ENCODE measurements around the gene LTV1. TPM values are rescaled to one million over a fixed set of nuclear protein-coding genes. Genes with fewer than 3 reads are reported as not detected.

LTV1 gene
- total and polyA plus RNA-seq, 2 donors from 2014 or later, result 15.0 to 17.8 TPM

DNA sequence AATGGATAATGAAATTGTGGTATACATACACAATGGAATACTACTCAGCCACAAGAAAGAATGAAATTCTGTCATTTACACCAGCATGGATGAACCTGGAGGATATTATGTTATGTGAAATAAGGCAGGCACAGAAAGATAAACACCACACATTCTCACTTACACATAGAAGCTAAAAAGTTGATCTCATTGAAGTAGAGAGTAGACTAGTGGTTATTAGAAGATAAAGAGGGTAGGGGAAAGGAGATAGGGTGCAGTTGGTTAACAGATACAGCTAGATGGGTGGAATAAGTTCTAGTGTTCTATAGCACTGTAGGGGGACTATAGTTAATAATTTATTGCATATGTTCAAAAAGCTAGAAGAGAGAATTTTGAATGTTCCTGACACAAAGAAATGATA lies 25.5 kb upstream of the LTV1 start:
- H3K4me1 ChIP-seq (ENCODE audit: control insufficient read depth in 2 of 3, insufficient read depth in 2 of 3, low read depth in 1 of 3, low read length in 3 of 3), result no peaks in the 10 kb centered on the region
- peaks cover 0 to 2% (median 0%) of the 10 kb centered on the region in 3 donors for H3K36me3 ChIP-seq (ENCODE audit: control insufficient read depth in 2 of 3, insufficient read depth in 3 of 3, low read length in 3 of 3)
- H3K9ac ChIP-seq (ENCODE audit: low read length in 3 of 3), result no peak overlapping the region
- no peak for DNase-seq
- H3K27ac ChIP-seq (ENCODE audit: low read depth in 2 of 2, low read length in 2 of 2), result no peak overlapping the region
- no peaks in the 10 kb centered on the region for H3K9me3 ChIP-seq (ENCODE audit: control insufficient read depth in 2 of 3, insufficient read depth in 1 of 3, low read length in 3 of 3)
- no peaks in the 10 kb centered on the region for H3K27me3 ChIP-seq (ENCODE audit: control insufficient read depth, insufficient read depth, low read length)
- TF ChIP-seq, protein P1, sequence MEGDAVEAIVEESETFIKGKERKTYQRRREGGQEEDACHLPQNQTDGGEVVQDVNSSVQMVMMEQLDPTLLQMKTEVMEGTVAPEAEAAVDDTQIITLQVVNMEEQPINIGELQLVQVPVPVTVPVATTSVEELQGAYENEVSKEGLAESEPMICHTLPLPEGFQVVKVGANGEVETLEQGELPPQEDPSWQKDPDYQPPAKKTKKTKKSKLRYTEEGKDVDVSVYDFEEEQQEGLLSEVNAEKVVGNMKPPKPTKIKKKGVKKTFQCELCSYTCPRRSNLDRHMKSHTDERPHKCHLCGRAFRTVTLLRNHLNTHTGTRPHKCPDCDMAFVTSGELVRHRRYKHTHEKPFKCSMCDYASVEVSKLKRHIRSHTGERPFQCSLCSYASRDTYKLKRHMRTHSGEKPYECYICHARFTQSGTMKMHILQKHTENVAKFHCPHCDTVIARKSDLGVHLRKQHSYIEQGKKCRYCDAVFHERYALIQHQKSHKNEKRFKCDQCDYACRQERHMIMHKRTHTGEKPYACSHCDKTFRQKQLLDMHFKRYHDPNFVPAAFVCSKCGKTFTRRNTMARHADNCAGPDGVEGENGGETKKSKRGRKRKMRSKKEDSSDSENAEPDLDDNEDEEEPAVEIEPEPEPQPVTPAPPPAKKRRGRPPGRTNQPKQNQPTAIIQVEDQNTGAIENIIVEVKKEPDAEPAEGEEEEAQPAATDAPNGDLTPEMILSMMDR (IDR thresholded peaks at IDR 0.05; ENCODE audit: borderline replicate concordance, extremely low read depth, insufficient read depth), result no peak
- H3K4me3 ChIP-seq (ENCODE audit: low read length in 3 of 3), result no peak overlapping the region
- intact Hi-C loops (cut with DNase I), result no loop called here
- no peak for FAIRE-seq

DNA sequence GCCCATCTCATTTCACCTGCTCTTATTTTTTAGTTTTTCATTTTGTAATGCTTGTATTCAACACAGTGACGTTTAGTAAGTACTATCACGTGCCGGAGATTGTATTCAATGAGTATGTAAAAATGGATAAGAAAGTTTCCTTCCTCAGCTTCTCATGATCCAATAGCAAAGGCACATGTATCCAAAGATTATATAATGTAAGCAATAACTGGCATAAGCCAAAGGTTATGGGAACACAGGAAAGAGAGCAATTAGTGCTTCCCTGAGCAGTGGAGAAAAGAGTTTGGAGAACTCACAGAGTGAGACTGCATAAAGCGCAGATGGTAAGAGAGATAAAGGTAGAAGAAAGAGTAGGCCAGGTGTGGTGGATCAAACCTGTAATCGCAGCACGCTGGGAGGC lies 21.8 kb upstream of the LTV1 start:
- FAIRE-seq, result no peak
- Histone ChIP-seq H3K27me3 (ENCODE audit: control insufficient read depth, insufficient read depth, low read length) (no peaks in the 10 kb centered on the region), H3K4me1 (ENCODE audit: control insufficient read depth in 2 of 3, insufficient read depth in 2 of 3, low read depth in 1 of 3, low read length in 3 of 3) (no peaks in the 10 kb centered on the region), H3K4me3 (ENCODE audit: low read length in 3 of 3) (no peak overlapping the region), H3K9me3 (ENCODE audit: control insufficient read depth in 2 of 3, insufficient read depth in 1 of 3, low read length in 3 of 3) (no peaks in the 10 kb centered on the region), H3K9ac (ENCODE audit: low read length in 3 of 3) (no peak overlapping the region), H3K36me3 (ENCODE audit: control insufficient read depth in 2 of 3, insufficient read depth in 3 of 3, low read length in 3 of 3) (peaks cover 0 to 2% (median 0%) of the 10 kb centered on the region in 3 donors), H3K27ac (ENCODE audit: low read depth in 2 of 2, low read length in 2 of 2) (no peak overlapping the region)
- intact Hi-C loops (cut with DNase I), result no loop called here
- no peak for DNase-seq
- TF ChIP-seq, protein P1 (IDR thresholded peaks at IDR 0.05; ENCODE audit: borderline replicate concordance, extremely low read depth, insufficient read depth), result no peak

DNA sequence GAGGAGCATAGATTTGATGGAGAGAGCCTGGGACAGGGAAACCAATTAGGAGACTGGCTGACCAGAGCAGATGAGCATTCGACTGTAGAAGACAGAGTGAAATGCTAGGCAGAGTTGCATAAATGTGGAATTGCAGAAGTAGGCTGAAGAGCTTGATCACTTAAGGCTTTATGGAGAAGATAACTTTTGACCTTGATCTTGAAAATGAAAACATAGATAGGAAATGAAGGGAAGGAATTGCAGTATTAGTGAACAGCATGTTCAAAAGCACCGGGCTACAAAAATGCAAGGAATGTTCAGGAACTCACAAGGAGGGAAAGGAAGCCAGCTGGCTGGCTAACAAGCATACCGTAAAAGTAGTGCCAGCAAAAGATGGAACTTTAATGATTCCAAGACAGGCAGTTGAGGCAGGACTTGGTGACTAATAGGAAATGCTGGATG lies 20.5 kb upstream of the LTV1 start:
- Histone ChIP-seq H3K4me1 (ENCODE audit: control insufficient read depth in 2 of 3, insufficient read depth in 2 of 3, low read depth in 1 of 3, low read length in 3 of 3) (no peaks in the 10 kb centered on the region), H3K9me3 (ENCODE audit: control insufficient read depth in 2 of 3, insufficient read depth in 1 of 3, low read length in 3 of 3) (no peaks in the 10 kb centered on the region), H3K9ac (ENCODE audit: low read length in 3 of 3) (no peak overlapping the region), H3K4me3 (ENCODE audit: low read length in 3 of 3) (no peak overlapping the region), H3K27me3 (ENCODE audit: control insufficient read depth, insufficient read depth, low read length) (no peaks in the 10 kb centered on the region), H3K36me3 (ENCODE audit: control insufficient read depth in 2 of 3, insufficient read depth in 3 of 3, low read length in 3 of 3) (peaks cover 0 to 2% (median 0%) of the 10 kb centered on the region in 3 donors), H3K27ac (ENCODE audit: low read depth in 2 of 2, low read length in 2 of 2) (no peak overlapping the region)
- DNase-seq, result no peak
- TF ChIP-seq, protein P1 (IDR thresholded peaks at IDR 0.05; ENCODE audit: borderline replicate concordance, extremely low read depth, insufficient read depth), result no peak
- intact Hi-C loops (cut with DNase I), result no loop called here
- no peak for FAIRE-seq

DNA sequence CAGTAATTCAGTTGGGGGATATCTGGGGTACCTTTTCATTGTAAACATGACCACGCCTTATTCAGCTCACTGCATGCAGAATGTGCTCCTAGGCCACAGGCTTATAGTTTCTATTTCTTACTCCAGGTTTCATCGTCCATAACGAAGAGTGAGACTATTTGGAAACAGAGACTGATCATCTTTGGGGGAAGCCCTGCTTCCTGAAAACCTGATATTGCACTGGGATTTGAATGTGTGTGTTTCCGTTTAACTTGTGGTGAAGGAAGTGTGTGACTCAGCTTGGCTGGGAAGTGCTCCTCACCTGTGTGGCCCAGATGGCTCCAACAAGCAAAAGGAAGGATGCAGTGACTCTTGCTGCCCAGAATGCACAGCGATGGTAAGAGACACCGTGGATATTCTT lies 19.6 kb upstream of the LTV1 start:
- H3K4me3 ChIP-seq (ENCODE audit: low read length in 3 of 3), result no peak overlapping the region
- FAIRE-seq, result no peak
- H3K36me3 ChIP-seq (ENCODE audit: control insufficient read depth in 2 of 3, insufficient read depth in 3 of 3, low read length in 3 of 3), result no peaks in the 10 kb centered on the region
- no peak for DNase-seq
- intact Hi-C loops (cut with DNase I), result no loop called here
- H3K27ac ChIP-seq (ENCODE audit: low read depth in 2 of 2, low read length in 2 of 2), result no peak overlapping the region
- no peaks in the 10 kb centered on the region for H3K27me3 ChIP-seq (ENCODE audit: control insufficient read depth, insufficient read depth, low read length)
- H3K9ac ChIP-seq (ENCODE audit: low read length in 3 of 3), result no peak overlapping the region
- H3K4me1 ChIP-seq (ENCODE audit: control insufficient read depth in 2 of 3, insufficient read depth in 2 of 3, low read depth in 1 of 3, low read length in 3 of 3), result no peaks in the 10 kb centered on the region
- TF ChIP-seq, protein P1 (IDR thresholded peaks at IDR 0.05; ENCODE audit: borderline replicate concordance, extremely low read depth, insufficient read depth), result no peak
- H3K9me3 ChIP-seq (ENCODE audit: control insufficient read depth in 2 of 3, insufficient read depth in 1 of 3, low read length in 3 of 3), result no peaks in the 10 kb centered on the region

Measured in kidney (tissue), 14 donors.